ENCODE measurements around the gene FAM186B.
"Not testable (repeated sequence)": the region's sequence is repeated elsewhere in the genome, so short reads cannot be mapped to it uniquely, and the experiment has no call there.

FAM186B gene

DNA sequence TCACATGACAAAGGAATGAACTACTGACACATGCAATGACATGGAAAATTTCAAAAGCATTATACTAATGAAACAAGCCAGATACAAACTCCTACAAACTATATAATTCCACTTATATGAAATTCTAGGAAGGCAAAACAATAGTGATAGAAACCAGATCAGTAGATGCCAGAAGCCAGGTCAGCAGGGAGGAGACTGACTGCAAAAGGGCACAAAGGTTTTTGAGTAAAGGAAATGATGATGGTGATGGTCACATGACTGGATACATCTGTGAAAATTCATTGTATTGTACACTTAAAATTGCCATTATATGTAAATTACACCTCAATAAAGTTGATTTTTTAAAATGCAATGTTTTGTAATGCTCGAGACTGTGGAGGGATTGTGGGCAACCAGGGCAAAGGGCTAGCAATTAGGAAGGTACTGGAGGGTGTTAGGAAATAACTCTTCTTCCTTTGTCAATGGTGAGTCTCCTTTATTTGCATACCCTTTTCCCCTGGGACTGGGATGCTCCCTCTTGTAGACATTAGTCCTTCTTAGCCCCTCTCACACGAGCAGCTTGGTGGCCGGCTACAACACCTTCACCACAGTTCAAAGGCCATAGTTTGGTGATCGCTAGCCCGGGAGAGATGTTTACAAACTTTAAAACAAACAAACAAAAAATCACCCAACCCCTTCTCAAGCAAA, 11.2 kb upstream of the FAM186B start:
- no peak for TF ChIP-seq CTCF (IDR thresholded peaks at IDR 0.05; ENCODE audit: low read depth, low read length)
- Histone ChIP-seq H3K27me3 (no peaks in the 10 kb centered on the region), H3K9me3 (no peaks in the 10 kb centered on the region), H3K4me1 (no peaks in the 10 kb centered on the region; the same call in 1 of the 2 replicates), H3K36me3 (no peaks in the 10 kb centered on the region), H3K4me3 (ENCODE audit: low read depth, low read length) (no peak overlapping the region)
- DNase-seq: no peak

DNA sequence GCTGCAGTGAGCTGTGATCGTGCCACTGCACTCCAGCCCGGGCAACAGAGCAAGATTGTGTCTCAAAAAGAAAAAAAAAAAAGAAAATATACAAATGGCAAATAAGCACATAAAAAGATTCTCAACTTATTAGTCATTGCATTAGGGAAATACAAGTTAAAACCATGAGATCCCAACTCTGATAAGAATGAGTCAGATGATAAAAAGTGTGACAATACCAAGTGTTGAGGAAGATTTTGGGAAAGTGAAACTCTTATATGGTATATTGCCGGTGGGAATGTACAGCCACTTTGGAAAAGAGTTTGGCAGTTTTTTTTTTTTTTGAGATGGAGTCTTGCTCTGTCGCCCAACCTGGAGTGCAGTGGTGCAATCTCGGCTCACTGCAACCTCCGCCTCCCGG, 10.3 kb upstream of the FAM186B start:
- H3K4me3 ChIP-seq (ENCODE audit: low read depth, low read length): no peak overlapping the region
- H3K9me3 ChIP-seq: no peaks in the 10 kb centered on the region
- DNase-seq: no peak
- no peaks in the 10 kb centered on the region for H3K36me3 ChIP-seq
- H3K27me3 ChIP-seq: no peaks in the 10 kb centered on the region
- no peaks in the 10 kb centered on the region; the same call in 1 of the 2 replicates for H3K4me1 ChIP-seq
- TF ChIP-seq CTCF (IDR thresholded peaks at IDR 0.05; ENCODE audit: low read depth, low read length): no peak

DNA sequence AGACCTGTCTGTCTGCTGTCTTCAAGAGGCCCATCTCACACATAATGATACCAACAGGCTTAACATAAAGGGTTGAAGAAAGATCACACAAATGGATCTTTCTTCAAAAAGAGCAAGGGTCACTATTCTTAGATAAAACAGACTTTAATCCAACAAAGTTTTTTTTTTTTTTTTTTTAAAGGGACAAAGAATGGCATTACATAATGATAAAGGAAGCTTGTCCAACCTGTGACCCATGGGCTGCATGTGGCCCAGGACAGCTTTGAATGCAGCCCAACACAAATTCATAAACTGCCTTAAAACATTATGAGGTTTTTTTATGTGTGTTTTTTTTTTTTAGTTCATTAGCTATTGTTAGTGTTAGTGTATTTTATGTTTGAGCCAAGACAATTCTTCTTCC, 6.8 kb upstream of the FAM186B start:
- TF ChIP-seq CTCF (IDR thresholded peaks at IDR 0.05; ENCODE audit: low read depth, low read length): no peak
- no peaks in the 10 kb centered on the region for H3K9me3 ChIP-seq
- no peaks in the 10 kb centered on the region; the same call in 1 of the 2 replicates for H3K4me1 ChIP-seq
- H3K36me3 ChIP-seq: no peaks in the 10 kb centered on the region
- no peak for DNase-seq
- H3K4me3 ChIP-seq (ENCODE audit: low read depth, low read length): no peak overlapping the region
- no peaks in the 10 kb centered on the region for H3K27me3 ChIP-seq

- H3K36me3 ChIP-seq; DNase-seq; H3K4me3 ChIP-seq (ENCODE audit: low read depth, low read length); H3K9me3 ChIP-seq; H3K27me3 ChIP-seq; H3K4me1 ChIP-seq: not testable (repeated sequence)
Observed at GRCh38 chr12:49610785-49611184, 5.3 kb upstream of the FAM186B start.

GRCh38 chr12:49609875-49610154, 4.4 kb upstream of the FAM186B start:
- peak; percentile 72 for DNase-seq
- H3K36me3 ChIP-seq: no peaks in the 10 kb centered on the region
- TF ChIP-seq CTCF (IDR thresholded peaks at IDR 0.05; ENCODE audit: low read depth, low read length): peak; percentile 56

GRCh38 chr12:49609059-49609874, 3.8 kb upstream of the FAM186B start:
- Histone ChIP-seq H3K36me3 (no peaks in the 10 kb centered on the region), H3K4me1 (no peaks in the 10 kb centered on the region), H3K9me3 (no peaks in the 10 kb centered on the region), H3K4me3 (ENCODE audit: low read depth, low read length) (no peak overlapping the region), H3K27me3 (no peaks in the 10 kb centered on the region)
- DNase-seq: no peak
- TF ChIP-seq CTCF (IDR thresholded peaks at IDR 0.05; ENCODE audit: low read depth, low read length): no peak

More at GRCh38 chr12:49609875-49610154, 4.4 kb upstream of the FAM186B start:
- Histone ChIP-seq H3K9me3 (no peaks in the 10 kb centered on the region), H3K4me1 (no peaks in the 10 kb centered on the region), H3K27me3 (no peaks in the 10 kb centered on the region), H3K4me3 (ENCODE audit: low read depth, low read length) (no peak overlapping the region)

Measured in BE2C (cell line).